CD4-positive, alpha-beta T cell (primary cell): ENCODE data around the gene CNTLN. TPM values are rescaled to one million over a fixed set of nuclear protein-coding genes. Genes with fewer than 3 reads are reported as not detected.

ENCODE experiments used
- ATAC-seq: fragments of 200-7000 bp; cut with Tn5 transposase; one replicate; pipeline ENCODE4 v1.10.0; 2022; ENCODE audit warnings: mild to moderate bottlenecking; ENCODE audit not compliant: poor library complexity
- CTCF ChIA-PET: fragments of 350-600 bp; sonication (Branson Sonifier 250); formaldehyde crosslinking; loops from one replicate; lab custom pipeline; 2021; ENCODE audit warnings: antibody characterized with exemption, inconsistent platforms; lab: Charles Lee
- POLR2A ChIA-PET: fragments of 350-600 bp; sonication (Branson Sonifier 250); formaldehyde crosslinking; loops from one replicate; lab custom pipeline; 2021; ENCODE audit warnings: antibody characterized with exemption, inconsistent platforms; lab: Charles Lee
- DNase-seq, 14 experiments: peaks; one replicate each; pipeline ENCODE4 v3.0.0-alpha.2; 2013 to 2020; ENCODE audit warnings: mixed read lengths in 2 of 14
- H3K27ac ChIP-seq, 2 donors: one replicate each; pipeline versions ENCODE4 v1.5.1 to v1.7.0; 2013; ENCODE audit warnings: low read length in 2 of 2, low read depth in 1 of 2, mild to moderate bottlenecking in 1 of 2
- H3K27me3 ChIP-seq, 2 experiments: 1 replicate in 1 of 2; 2 replicates in 1 of 2; pipeline versions ENCODE4 v1.6.1 to v1.7.0; 2013; ENCODE audit warnings: low read length in 2 of 2, control low read depth in 1 of 2, mild to moderate bottlenecking in 1 of 2, moderate library complexity in 1 of 2; ENCODE audit not compliant: insufficient read depth in 2 of 2, control insufficient read depth in 1 of 2
- H3K36me3 ChIP-seq: one replicate; pipeline ENCODE4 v1.6.1; 2013; ENCODE audit warnings: low read length, control low read depth; ENCODE audit not compliant: insufficient read depth
- H3K4me1 ChIP-seq: one replicate; pipeline ENCODE4 v1.6.1; 2013; ENCODE audit warnings: low read length, control low read depth; ENCODE audit not compliant: insufficient read depth
- H3K4me3 ChIP-seq: one replicate; pipeline ENCODE4 v1.5.1; 2013; ENCODE audit warnings: mild to moderate bottlenecking, low read length, moderate library complexity
- H3K9me3 ChIP-seq, 2 experiments: 1 replicate in 1 of 2; 2 replicates in 1 of 2; pipeline versions ENCODE4 v1.6.1 to v1.7.0; 2013; ENCODE audit warnings: low read length in 2 of 2, mild to moderate bottlenecking in 2 of 2, control low read depth in 1 of 2, moderate library complexity in 1 of 2; ENCODE audit not compliant: control insufficient read depth in 1 of 2, insufficient read depth in 1 of 2
- H3K27ac Mint-ChIP-seq: one replicate; pipeline ENCODE4 v1.8.0; 2020; ENCODE audit warnings: mixed read lengths
- H3K27me3 Mint-ChIP-seq: one replicate; pipeline ENCODE4 v1.8.0; 2021; ENCODE audit warnings: mixed read lengths
- H3K36me3 Mint-ChIP-seq: one replicate; pipeline ENCODE4 v1.8.0; 2021; ENCODE audit warnings: low read depth, mixed read lengths
- H3K4me1 Mint-ChIP-seq: one replicate; pipeline ENCODE4 v1.8.0; 2021; ENCODE audit warnings: low read depth, mixed read lengths
- H3K4me3 Mint-ChIP-seq: one replicate; pipeline ENCODE4 v1.8.0; 2020; ENCODE audit warnings: mild to moderate bottlenecking, mixed read lengths
- H3K9me3 Mint-ChIP-seq: one replicate; pipeline ENCODE4 v1.8.0; 2020; ENCODE audit warnings: mixed read lengths
- CTCF ChIP-seq: fragments of 200-600 bp; IDR thresholded peaks from one replicate; pipeline ENCODE4 v1.8.0; 2022; ENCODE audit warnings: antibody characterized with exemption, mild to moderate bottlenecking
- intact Hi-C, 2 experiments: fragments of 100-400 bp; cut with DNase I in 1 of 2; cut with micrococcal nuclease in 1 of 2; formaldehyde crosslinking; loops; one replicate each; pipeline versions ENCODE4 v1.15.1 to v1.9.0; 2023 to 2025; cut with DNase I, micrococcal nuclease
- total RNA-seq, 174 experiments: library from RNA in 2 of 174; stranded (reverse) in 2 of 174; gene quantifications; one replicate each; pipeline ENCODE4 v1.2.3 and lab custom pipeline; 2021 to 2026

The CNTLN gene
- total RNA-seq, 2 experiments from 2014 or later = 0.25 to 0.28 TPM

GRCh38 chr9:17361378-17361777 is 226.5 kb downstream of the CNTLN start:
- no peaks in the 10 kb centered on the region for H3K27me3 ChIP-seq
- H3K36me3 ChIP-seq = no peaks in the 10 kb centered on the region
- intact Hi-C loops = no loop called here
- Mint-ChIP-seq H3K36me3 (no peaks in the 10 kb centered on the region), H3K27me3 (no peaks in the 10 kb centered on the region), H3K4me1 (no peaks in the 10 kb centered on the region), H3K9me3 (peaks cover 2% of the 10 kb centered on the region), H3K4me3 (no peak overlapping the region), H3K27ac (no peak overlapping the region)
- H3K9me3 ChIP-seq = no peaks in the 10 kb centered on the region
- ChIA-PET CTCF (no interaction called here), POLR2A (no interaction called here)
- H3K4me3 ChIP-seq = no peak overlapping the region
- ATAC-seq (no peak), DNase-seq (no peak)
- H3K4me1 ChIP-seq = no peaks in the 10 kb centered on the region
- TF ChIP-seq CTCF = no peak
- no peak overlapping the region for H3K27ac ChIP-seq

GRCh38 chr9:17367035-17367434 is 232.2 kb downstream of the CNTLN start:
- no peak for TF ChIP-seq CTCF

GRCh38 chr9:17380126-17380861 is 245.5 kb downstream of the CNTLN start:
- H3K27me3 ChIP-seq = no peaks in the 10 kb centered on the region
- no peaks in the 10 kb centered on the region for H3K36me3 Mint-ChIP-seq
- H3K4me3 ChIP-seq = no peak overlapping the region
- H3K27me3 Mint-ChIP-seq = no peaks in the 10 kb centered on the region
- H3K4me3 Mint-ChIP-seq = no peak overlapping the region
- no peaks in the 10 kb centered on the region for H3K4me1 ChIP-seq
- ATAC-seq = no peak
- ChIA-PET CTCF (no interaction called here), POLR2A (interaction anchor here (0.6 kb wide), 1 partner anchor 44 kb away, joined by 3 read pairs; no protein-coding TSS in a partner anchor)
- H3K36me3 ChIP-seq = no peaks in the 10 kb centered on the region
- peaks cover 0 to 8% of the 10 kb centered on the region in 2 experiments for H3K9me3 ChIP-seq
- peaks cover 6% of the 10 kb centered on the region for H3K9me3 Mint-ChIP-seq
- no peak for TF ChIP-seq CTCF
- H3K27ac ChIP-seq = no peak overlapping the region
- intact Hi-C loops = no loop called here
- H3K27ac Mint-ChIP-seq = no peak overlapping the region
- H3K4me1 Mint-ChIP-seq = no peaks in the 10 kb centered on the region
- DNase-seq = no peak

More at GRCh38 chr9:17367035-17367434, 232.2 kb downstream of the CNTLN start:
- Histone ChIP-seq H3K36me3 (no peaks in the 10 kb centered on the region), H3K27me3 (no peaks in the 10 kb centered on the region), H3K4me3 (no peak overlapping the region), H3K4me1 (no peaks in the 10 kb centered on the region), H3K9me3 (peaks cover 0 to 4% of the 10 kb centered on the region in 2 experiments), H3K27ac (no peak overlapping the region)
- ChIA-PET CTCF (no interaction called here), POLR2A (no interaction called here)
- Mint-ChIP-seq H3K9me3 (peaks cover 4% of the 10 kb centered on the region), H3K4me1 (no peaks in the 10 kb centered on the region), H3K27ac (no peak overlapping the region), H3K4me3 (no peak overlapping the region), H3K36me3 (no peaks in the 10 kb centered on the region), H3K27me3 (no peaks in the 10 kb centered on the region)
- DNase-seq = no peak
- ATAC-seq = no peak
- intact Hi-C loops = no loop called here
